Measurements from ENCODE around the gene LSM11. TPM values are rescaled to one million over a fixed set of nuclear protein-coding genes. Genes with fewer than 3 reads are reported as not detected.
A peak's percentile ranks its signal among the peaks of the same experiment; 100 is the strongest.

LSM11 gene
- total and polyA plus RNA-seq, 2 of the 4 experiments (the other 2 are of a cell fraction): 1.4 to 3.0 TPM

DNA sequence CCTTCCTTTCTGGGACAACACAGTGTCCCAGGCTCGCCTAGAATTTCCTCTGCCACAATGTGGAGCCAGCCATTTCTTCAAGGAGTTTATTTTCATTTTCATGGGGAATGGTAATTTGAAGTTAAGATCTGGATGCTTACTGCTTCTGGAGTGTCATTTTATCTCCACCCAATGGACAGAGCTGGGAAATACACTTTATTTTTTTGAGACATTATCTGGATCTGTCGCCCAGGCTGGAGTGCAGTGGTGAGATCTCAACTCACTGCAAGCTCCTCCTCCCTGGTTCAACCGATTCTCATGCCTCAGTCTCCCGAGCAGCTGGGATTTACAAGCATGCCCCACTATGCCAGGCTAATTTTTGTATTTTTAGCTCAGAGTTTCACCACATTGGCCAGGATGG is 25.0 kb upstream of the LSM11 start:
- H3K9ac ChIP-seq (ENCODE audit: low read depth, low read length): no peak overlapping the region
- no peaks in the 10 kb centered on the region for H4K20me1 ChIP-seq (ENCODE audit: insufficient read depth, low read length)
- WGBS, 2 experiments (ENCODE audit: extremely low coverage in 2 of 2, insufficient read length in 1 of 2): 8% methylated on average over 2 of the region's 4 CpGs; no CpG with 5 or more reads in 1 of the 2 experiments
- no peak overlapping the region for H2BK15ac ChIP-seq (ENCODE audit: low read depth, low read length)
- peak overlapping the region; percentile 67 for H2AFZ ChIP-seq (replicated peaks; ENCODE audit: low read length, poor library complexity)
- no peak overlapping the region for H3K4me3 ChIP-seq (ENCODE audit: insufficient read depth, low read depth, low read length)
- no peak overlapping the region for H2BK5ac ChIP-seq (ENCODE audit: low read depth, low read length, poor library complexity, severe bottlenecking)
- H2AK9ac ChIP-seq (replicated peaks; ENCODE audit: low read depth, low read length, poor library complexity): no peak overlapping the region
- H3K9me1 ChIP-seq (ENCODE audit: insufficient read depth, low read length): peaks cover 3% of the 10 kb centered on the region
- TF ChIP-seq, protein P1, sequence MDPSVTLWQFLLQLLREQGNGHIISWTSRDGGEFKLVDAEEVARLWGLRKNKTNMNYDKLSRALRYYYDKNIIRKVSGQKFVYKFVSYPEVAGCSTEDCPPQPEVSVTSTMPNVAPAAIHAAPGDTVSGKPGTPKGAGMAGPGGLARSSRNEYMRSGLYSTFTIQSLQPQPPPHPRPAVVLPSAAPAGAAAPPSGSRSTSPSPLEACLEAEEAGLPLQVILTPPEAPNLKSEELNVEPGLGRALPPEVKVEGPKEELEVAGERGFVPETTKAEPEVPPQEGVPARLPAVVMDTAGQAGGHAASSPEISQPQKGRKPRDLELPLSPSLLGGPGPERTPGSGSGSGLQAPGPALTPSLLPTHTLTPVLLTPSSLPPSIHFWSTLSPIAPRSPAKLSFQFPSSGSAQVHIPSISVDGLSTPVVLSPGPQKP (IDR thresholded peaks at IDR 0.05; ENCODE audit: borderline replicate concordance, low read depth, low read length): no peak
- no peak for TF ChIP-seq CEBPB (IDR thresholded peaks at IDR 0.05; ENCODE audit: low read depth, low read length)
- no peak for TF ChIP-seq MXI1 (IDR thresholded peaks at IDR 0.05; ENCODE audit: borderline replicate concordance, low read depth, low read length)
- no peak for TF ChIP-seq BHLHE40 (IDR thresholded peaks at IDR 0.05; ENCODE audit: low read depth, low read length)
- no peak for TF ChIP-seq CHD1 (IDR thresholded peaks at IDR 0.05; ENCODE audit: low read depth, low read length)
- no peak for TF ChIP-seq MAZ (IDR thresholded peaks at IDR 0.05; ENCODE audit: borderline replicate concordance, low read depth, low read length)
- TF ChIP-seq RFX5 (IDR thresholded peaks at IDR 0.05; ENCODE audit: low read depth, low read length): no peak
- TF ChIP-seq NFE2L2 (IDR thresholded peaks at IDR 0.05; ENCODE audit: low read depth, low read length): no peak
- no peak for TF ChIP-seq FOS (IDR thresholded peaks at IDR 0.05; ENCODE audit: low read depth, low read length)
- TF ChIP-seq, protein P2, sequence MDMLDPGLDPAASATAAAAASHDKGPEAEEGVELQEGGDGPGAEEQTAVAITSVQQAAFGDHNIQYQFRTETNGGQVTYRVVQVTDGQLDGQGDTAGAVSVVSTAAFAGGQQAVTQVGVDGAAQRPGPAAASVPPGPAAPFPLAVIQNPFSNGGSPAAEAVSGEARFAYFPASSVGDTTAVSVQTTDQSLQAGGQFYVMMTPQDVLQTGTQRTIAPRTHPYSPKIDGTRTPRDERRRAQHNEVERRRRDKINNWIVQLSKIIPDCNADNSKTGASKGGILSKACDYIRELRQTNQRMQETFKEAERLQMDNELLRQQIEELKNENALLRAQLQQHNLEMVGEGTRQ (IDR thresholded peaks at IDR 0.05; ENCODE audit: low read depth, low read length): no peak
- no peak for TF ChIP-seq MAFK (IDR thresholded peaks at IDR 0.05; ENCODE audit: low read depth, low read length)
- TF ChIP-seq SMC3 (IDR thresholded peaks at IDR 0.05; ENCODE audit: low read depth, low read length): peak; percentile 89
- TF ChIP-seq, protein P3, sequence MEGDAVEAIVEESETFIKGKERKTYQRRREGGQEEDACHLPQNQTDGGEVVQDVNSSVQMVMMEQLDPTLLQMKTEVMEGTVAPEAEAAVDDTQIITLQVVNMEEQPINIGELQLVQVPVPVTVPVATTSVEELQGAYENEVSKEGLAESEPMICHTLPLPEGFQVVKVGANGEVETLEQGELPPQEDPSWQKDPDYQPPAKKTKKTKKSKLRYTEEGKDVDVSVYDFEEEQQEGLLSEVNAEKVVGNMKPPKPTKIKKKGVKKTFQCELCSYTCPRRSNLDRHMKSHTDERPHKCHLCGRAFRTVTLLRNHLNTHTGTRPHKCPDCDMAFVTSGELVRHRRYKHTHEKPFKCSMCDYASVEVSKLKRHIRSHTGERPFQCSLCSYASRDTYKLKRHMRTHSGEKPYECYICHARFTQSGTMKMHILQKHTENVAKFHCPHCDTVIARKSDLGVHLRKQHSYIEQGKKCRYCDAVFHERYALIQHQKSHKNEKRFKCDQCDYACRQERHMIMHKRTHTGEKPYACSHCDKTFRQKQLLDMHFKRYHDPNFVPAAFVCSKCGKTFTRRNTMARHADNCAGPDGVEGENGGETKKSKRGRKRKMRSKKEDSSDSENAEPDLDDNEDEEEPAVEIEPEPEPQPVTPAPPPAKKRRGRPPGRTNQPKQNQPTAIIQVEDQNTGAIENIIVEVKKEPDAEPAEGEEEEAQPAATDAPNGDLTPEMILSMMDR (conservative IDR thresholded peaks at IDR 0.05; ENCODE audit: low read depth, low read length): peak; percentile 83
- TF ChIP-seq RCOR1 (IDR thresholded peaks at IDR 0.05; ENCODE audit: insufficient replicate concordance, low read length): no peak
- peak; percentile 91 for TF ChIP-seq RAD21 (IDR thresholded peaks at IDR 0.05; ENCODE audit: low read length)
- TF ChIP-seq POLR2A (IDR thresholded peaks at IDR 0.05; ENCODE audit: low read depth, low read length): peak; percentile 24; the same call in 1 of the 2 replicates
- H2BK20ac ChIP-seq (ENCODE audit: low read depth, low read length): 0 out of 2 replicates have a peak overlapping the region, but pooled peaks have one; percentile 18
- H3K79me1 ChIP-seq (ENCODE audit: low read depth in 1 of 2, low read length in 2 of 2): no peaks in the 10 kb centered on the region
- no peak overlapping the region; the same call in 1 of the 2 replicates for H4K5ac ChIP-seq (ENCODE audit: low read depth, low read length)
- no peaks in the 10 kb centered on the region for H3K9me3 ChIP-seq (ENCODE audit: control insufficient read depth, insufficient read depth, low read length)
- H3K18ac ChIP-seq (ENCODE audit: low read depth, low read length): no peak overlapping the region
- 0 out of 2 replicates have a peak overlapping the region, but pooled peaks have one; percentile 45 for H3K4me2 ChIP-seq (ENCODE audit: low read depth, low read length)
- dilution Hi-C loops (cut with HindIII; ENCODE audit: low sequenced_read_pairs, unreplicated experiment) (no loop called here), in situ Hi-C loops (cut with MboI; ENCODE audit: low sequenced_read_pairs) (loop anchor here (10.0 kb wide), 2 partner anchors 214 to 364 kb away; no protein-coding TSS in a partner anchor), intact Hi-C loops (cut with micrococcal nuclease) (loop anchor here (1.0 to 10.0 kb wide), 6 partner anchors 146 to 390 kb away; no protein-coding TSS in a partner anchor)
- H3K23ac ChIP-seq (ENCODE audit: low read depth, low read length): no peak overlapping the region
- no TSS peak for BruUV-seq (replicated peaks)
- H3K27me3 ChIP-seq (ENCODE audit: control insufficient read depth, insufficient read depth, low read length): no peaks in the 10 kb centered on the region
- peaks cover 2% of the 10 kb centered on the region; the same call in 1 of the 2 replicates for H3K4me1 ChIP-seq (ENCODE audit: control insufficient read depth, insufficient read depth, low read length)
- CTCF ChIA-PET: interaction anchor here (0.6 to 2.2 kb wide), 14 partner anchors 12 to 390 kb away, joined by 3 to 6 read pairs (median 3); partner anchors contain the start of gene THG1L
- ATAC-seq (ENCODE audit: low read depth): peak; percentile 99
- no peak overlapping the region for H3K14ac ChIP-seq (replicated peaks; ENCODE audit: low read depth, low read length)
- peak; percentile 77 for DNase-seq
- peak overlapping the region; percentile 12; the same call in 1 of the 2 replicates for H3K4ac ChIP-seq (ENCODE audit: low read depth, low read length)
- H4K8ac ChIP-seq (ENCODE audit: low read depth in 2 of 2, low read length in 2 of 2): peak overlapping the region in 1 of 2 experiments; percentile 44; a peak in 2 of 4 replicates
- H2AK5ac ChIP-seq (ENCODE audit: low read depth, low read length): no peak overlapping the region
- no peak overlapping the region for H4K91ac ChIP-seq (ENCODE audit: insufficient read depth, low read depth, low read length)
- no peak overlapping the region for H3K27ac ChIP-seq (ENCODE audit: insufficient read depth, low read length)
- H2BK120ac ChIP-seq (ENCODE audit: low read depth, low read length): no peak overlapping the region
- no peak overlapping the region for H3K56ac ChIP-seq (ENCODE audit: extremely low read depth, insufficient read depth, low read length)
- H3K36me3 ChIP-seq (ENCODE audit: control insufficient read depth, insufficient read depth, low read length): no peaks in the 10 kb centered on the region
- POLR2A ChIA-PET (ENCODE audit: unreplicated experiment): interaction anchor here (0.7 kb wide), 1 partner anchor 143 kb away, joined by 9 read pairs; no protein-coding TSS in a partner anchor
